HUES48 (cell line): Measurements from ENCODE around the gene UCP3.

Experiments
- H3K27ac ChIP-seq: one replicate; pipeline ENCODE4 v1.7.0; 2013; ENCODE audit warnings: low read depth, low read length, inconsistent platforms
- H3K27me3 ChIP-seq: 2 replicates; pipeline ENCODE4 v1.6.1; 2013; ENCODE audit warnings: mild to moderate bottlenecking, low read length; ENCODE audit not compliant: control insufficient read depth, insufficient read depth
- H3K36me3 ChIP-seq: 2 replicates; pipeline ENCODE4 v1.6.1; 2013; ENCODE audit warnings: low read length; ENCODE audit not compliant: control insufficient read depth, insufficient read depth
- H3K4me1 ChIP-seq: 2 replicates; pipeline ENCODE4 v1.6.1; 2013; ENCODE audit warnings: mild to moderate bottlenecking, low read length; ENCODE audit not compliant: control insufficient read depth, insufficient read depth
- H3K4me3 ChIP-seq: 2 replicates; pipeline ENCODE4 v1.5.1; 2013; ENCODE audit warnings: mild to moderate bottlenecking, low read depth, low read length
- H3K9ac ChIP-seq: 2 replicates; pipeline ENCODE4 v1.6.1; 2013; ENCODE audit warnings: mild to moderate bottlenecking, low read depth, low read length, moderate library complexity
- H3K9me3 ChIP-seq: 2 replicates; pipeline ENCODE4 v1.6.1; 2013; ENCODE audit warnings: low read length; ENCODE audit not compliant: control insufficient read depth, insufficient read depth

UCP3 gene

GRCh38 chr11:74017631-74018030 lies 8.7 kb upstream of the UCP3 start:
- no peaks in the 10 kb centered on the region for H3K4me1 ChIP-seq
- peaks cover 8% of the 10 kb centered on the region; the same call in 1 of the 2 replicates for H3K36me3 ChIP-seq
- H3K9me3 ChIP-seq = no peaks in the 10 kb centered on the region
- no peak overlapping the region for H3K27ac ChIP-seq
- H3K9ac ChIP-seq = no peak overlapping the region
- no peaks in the 10 kb centered on the region for H3K27me3 ChIP-seq
- no peak overlapping the region for H3K4me3 ChIP-seq

- H3K9ac ChIP-seq = no peak overlapping the region
- no peak overlapping the region for H3K4me3 ChIP-seq
- H3K36me3 ChIP-seq = peaks cover 14% of the 10 kb centered on the region; the same call in 1 of the 2 replicates
- H3K27ac ChIP-seq = no peak overlapping the region
- H3K9me3 ChIP-seq = no peaks in the 10 kb centered on the region
- H3K27me3 ChIP-seq = no peaks in the 10 kb centered on the region
- no peaks in the 10 kb centered on the region for H3K4me1 ChIP-seq
Observed at GRCh38 chr11:74015919-74016684, 7.2 kb upstream of the UCP3 start.

GRCh38 chr11:74014880-74015279 lies 6.0 kb upstream of the UCP3 start:
- Histone ChIP-seq H3K9ac (no peak overlapping the region), H3K36me3 (peaks cover 12% of the 10 kb centered on the region; the same call in 1 of the 2 replicates), H3K9me3 (no peaks in the 10 kb centered on the region), H3K27me3 (no peaks in the 10 kb centered on the region), H3K4me1 (no peaks in the 10 kb centered on the region), H3K27ac (no peak overlapping the region), H3K4me3 (no peak overlapping the region)

GRCh38 chr11:74013141-74013540 lies 4.3 kb upstream of the UCP3 start:
- Histone ChIP-seq H3K9me3 (no peaks in the 10 kb centered on the region), H3K27ac (no peak overlapping the region), H3K27me3 (no peaks in the 10 kb centered on the region), H3K36me3 (peaks cover 12% of the 10 kb centered on the region; the same call in 1 of the 2 replicates), H3K4me3 (no peak overlapping the region), H3K9ac (no peak overlapping the region), H3K4me1 (no peaks in the 10 kb centered on the region)

GRCh38 chr11:74012074-74012809 lies 3.4 kb upstream of the UCP3 start:
- no peaks in the 10 kb centered on the region for H3K9me3 ChIP-seq
- no peaks in the 10 kb centered on the region for H3K27me3 ChIP-seq
- H3K27ac ChIP-seq = no peak overlapping the region
- no peak overlapping the region for H3K4me3 ChIP-seq
- no peak overlapping the region for H3K9ac ChIP-seq
- H3K4me1 ChIP-seq = no peaks in the 10 kb centered on the region
- peaks cover 12% of the 10 kb centered on the region; the same call in 1 of the 2 replicates for H3K36me3 ChIP-seq

GRCh38 chr11:74011360-74012073 lies 2.6 kb upstream of the UCP3 start:
- Histone ChIP-seq H3K27ac (no peak overlapping the region), H3K4me1 (no peaks in the 10 kb centered on the region), H3K36me3 (peaks cover 12% of the 10 kb centered on the region; the same call in 1 of the 2 replicates), H3K9ac (no peak overlapping the region), H3K4me3 (no peak overlapping the region), H3K9me3 (no peaks in the 10 kb centered on the region), H3K27me3 (no peaks in the 10 kb centered on the region)

- H3K9me3 ChIP-seq = no peaks in the 10 kb centered on the region
- H3K36me3 ChIP-seq = peaks cover 12% of the 10 kb centered on the region; the same call in 1 of the 2 replicates
- no peak overlapping the region for H3K9ac ChIP-seq
- H3K4me1 ChIP-seq = no peaks in the 10 kb centered on the region
- H3K27me3 ChIP-seq = no peaks in the 10 kb centered on the region
- no peak overlapping the region for H3K4me3 ChIP-seq
- H3K27ac ChIP-seq = no peak overlapping the region
Observed at GRCh38 chr11:74010306-74011300, 1.7 kb upstream of the UCP3 start.

GRCh38 chr11:74009675-74010305 lies 905 bp upstream of the UCP3 start:
- H3K27me3 ChIP-seq = no peaks in the 10 kb centered on the region
- no peak overlapping the region for H3K9ac ChIP-seq
- no peak overlapping the region for H3K4me3 ChIP-seq
- no peak overlapping the region for H3K27ac ChIP-seq
- no peaks in the 10 kb centered on the region for H3K9me3 ChIP-seq
- peaks cover 12% of the 10 kb centered on the region; the same call in 1 of the 2 replicates for H3K36me3 ChIP-seq
- no peaks in the 10 kb centered on the region for H3K4me1 ChIP-seq

- Histone ChIP-seq H3K9ac (no peak overlapping the region), H3K27ac (no peak overlapping the region), H3K4me1 (no peaks in the 10 kb centered on the region), H3K27me3 (no peaks in the 10 kb centered on the region), H3K4me3 (no peak overlapping the region), H3K36me3 (peaks cover 12% of the 10 kb centered on the region; the same call in 1 of the 2 replicates), H3K9me3 (no peaks in the 10 kb centered on the region)
Observed at GRCh38 chr11:74009230-74009547, 304 bp upstream of the UCP3 start.
